ENCODE data around the gene FLNC.

DNA sequence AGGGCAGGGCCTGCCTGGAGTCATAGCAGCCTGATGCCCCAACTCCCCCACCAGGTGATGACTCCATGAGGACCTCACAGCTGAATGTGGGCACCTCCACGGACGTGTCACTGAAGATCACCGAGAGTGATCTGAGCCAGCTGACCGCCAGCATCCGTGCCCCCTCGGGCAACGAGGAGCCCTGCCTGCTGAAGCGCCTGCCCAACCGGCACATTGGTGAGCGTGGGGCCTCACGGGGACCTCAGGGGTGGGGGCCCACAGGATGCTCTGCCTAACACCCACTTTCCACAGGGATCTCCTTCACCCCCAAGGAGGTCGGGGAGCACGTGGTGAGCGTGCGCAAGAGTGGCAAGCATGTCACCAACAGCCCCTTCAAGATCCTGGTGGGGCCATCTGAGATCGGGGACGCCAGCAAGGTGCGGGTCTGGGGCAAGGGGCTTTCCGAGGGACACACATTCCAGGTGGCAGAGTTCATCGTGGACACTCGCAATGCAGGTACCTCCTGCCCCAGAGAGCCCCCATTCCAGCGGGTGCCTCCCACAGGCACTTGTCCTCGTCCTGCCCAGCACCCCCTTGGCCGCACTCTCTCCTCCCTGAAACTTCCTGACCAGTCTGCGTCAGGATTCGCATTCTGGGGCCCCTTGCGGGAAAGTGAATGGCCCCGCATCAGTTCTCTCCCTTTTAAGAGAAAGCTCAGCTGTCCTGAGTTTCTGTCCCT, 22.5 kb downstream of the FLNC start:
- no peak for TF ChIP-seq MXI1 (IDR thresholded peaks at IDR 0.05; ENCODE audit: borderline replicate concordance, low read depth, low read length)
- TF ChIP-seq NFE2L2 (IDR thresholded peaks at IDR 0.05; ENCODE audit: low read depth, low read length) = no peak
- no peak for TF ChIP-seq POLR2A (IDR thresholded peaks at IDR 0.05; ENCODE audit: low read depth, low read length)
- TF ChIP-seq, protein P1, sequence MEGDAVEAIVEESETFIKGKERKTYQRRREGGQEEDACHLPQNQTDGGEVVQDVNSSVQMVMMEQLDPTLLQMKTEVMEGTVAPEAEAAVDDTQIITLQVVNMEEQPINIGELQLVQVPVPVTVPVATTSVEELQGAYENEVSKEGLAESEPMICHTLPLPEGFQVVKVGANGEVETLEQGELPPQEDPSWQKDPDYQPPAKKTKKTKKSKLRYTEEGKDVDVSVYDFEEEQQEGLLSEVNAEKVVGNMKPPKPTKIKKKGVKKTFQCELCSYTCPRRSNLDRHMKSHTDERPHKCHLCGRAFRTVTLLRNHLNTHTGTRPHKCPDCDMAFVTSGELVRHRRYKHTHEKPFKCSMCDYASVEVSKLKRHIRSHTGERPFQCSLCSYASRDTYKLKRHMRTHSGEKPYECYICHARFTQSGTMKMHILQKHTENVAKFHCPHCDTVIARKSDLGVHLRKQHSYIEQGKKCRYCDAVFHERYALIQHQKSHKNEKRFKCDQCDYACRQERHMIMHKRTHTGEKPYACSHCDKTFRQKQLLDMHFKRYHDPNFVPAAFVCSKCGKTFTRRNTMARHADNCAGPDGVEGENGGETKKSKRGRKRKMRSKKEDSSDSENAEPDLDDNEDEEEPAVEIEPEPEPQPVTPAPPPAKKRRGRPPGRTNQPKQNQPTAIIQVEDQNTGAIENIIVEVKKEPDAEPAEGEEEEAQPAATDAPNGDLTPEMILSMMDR (conservative IDR thresholded peaks at IDR 0.05; ENCODE audit: low read depth, low read length) = no peak
- no peak for TF ChIP-seq MAFK (IDR thresholded peaks at IDR 0.05; ENCODE audit: low read depth, low read length)
- TF ChIP-seq RCOR1 (IDR thresholded peaks at IDR 0.05; ENCODE audit: insufficient replicate concordance, low read length) = no peak
- TF ChIP-seq RFX5 (IDR thresholded peaks at IDR 0.05; ENCODE audit: low read depth, low read length) = no peak
- TF ChIP-seq RAD21 (IDR thresholded peaks at IDR 0.05; ENCODE audit: low read length) = no peak
- TF ChIP-seq CEBPB (IDR thresholded peaks at IDR 0.05; ENCODE audit: low read depth, low read length) = no peak
- no peak for TF ChIP-seq USF2 (IDR thresholded peaks at IDR 0.05; ENCODE audit: low read depth, low read length)
- TF ChIP-seq ELK1 (IDR thresholded peaks at IDR 0.05; ENCODE audit: borderline replicate concordance, low read depth, low read length) = no peak

All from IMR-90 (cell line).